Common myeloid progenitor, CD34-positive (primary cell): Measurements from ENCODE around the gene SLC25A17.
"Not testable (repeated sequence)": the region's sequence is repeated elsewhere in the genome, so short reads cannot be mapped to it uniquely, and the experiment has no call there.

ENCODE experiments used
- CTCF ChIA-PET: fragments of 350-600 bp; sonication (Branson Sonifier 250); formaldehyde crosslinking; loops from one replicate; lab custom pipeline; 2021; ENCODE audit warnings: antibody characterized with exemption; lab: Charles Lee
- POLR2A ChIA-PET: fragments of 350-600 bp; sonication (Branson Sonifier 250); formaldehyde crosslinking; loops from one replicate; lab custom pipeline; 2021; ENCODE audit warnings: antibody characterized with exemption; lab: Charles Lee
- DNase-seq, 3 donors: peaks; one replicate each; pipeline versions ENCODE4 v3.0.0 to v3.0.0-alpha.2; 2013
- H3K27ac ChIP-seq, 2 experiments: 1 replicate in 1 of 2; 2 replicates in 1 of 2; pipeline ENCODE4 v1.7.0; 2013; ENCODE audit warnings: inconsistent platforms in 2 of 2, low read length in 2 of 2, mild to moderate bottlenecking in 2 of 2, low read depth in 1 of 2, moderate library complexity in 1 of 2; ENCODE audit not compliant: severe bottlenecking in 2 of 2, insufficient read depth in 1 of 2, poor library complexity in 1 of 2
- H3K27me3 ChIP-seq, 5 experiments: replicated peaks in 2 of 5; 1 replicate in 3 of 5; 2 replicates in 2 of 5; pipeline versions ENCODE4 v1.6.1 to v1.7.0; 2013; ENCODE audit warnings: low read length in 4 of 5, mild to moderate bottlenecking in 2 of 5, moderate library complexity in 2 of 5, inconsistent platforms in 1 of 5; ENCODE audit not compliant: insufficient read depth in 5 of 5, control insufficient read depth in 4 of 5
- H3K36me3 ChIP-seq, 4 experiments: 1 replicate in 2 of 4; 2 replicates in 2 of 4; pipeline versions ENCODE4 v1.6.1 to v1.7.0; 2013; ENCODE audit warnings: low read length in 3 of 4, control low read depth in 1 of 4, mild to moderate bottlenecking in 1 of 4; ENCODE audit not compliant: control insufficient read depth in 4 of 4, insufficient read depth in 4 of 4
- H3K4me1 ChIP-seq, 4 experiments: 1 replicate in 3 of 4; 2 replicates in 1 of 4; pipeline versions ENCODE4 v1.6.1 to v1.7.1; 2013; ENCODE audit warnings: low read length in 3 of 4, mild to moderate bottlenecking in 3 of 4, control low read depth in 1 of 4, inconsistent platforms in 1 of 4, moderate library complexity in 1 of 4; ENCODE audit not compliant: control insufficient read depth in 4 of 4, insufficient read depth in 4 of 4; ENCODE audit errors: control extremely low read depth in 1 of 4
- H3K4me3 ChIP-seq, 7 experiments: 1 replicate in 4 of 7; 2 replicates in 3 of 7; pipeline versions ENCODE4 v1.5.1 to v1.7.0; 2013; ENCODE audit warnings: mild to moderate bottlenecking in 7 of 7, low read length in 6 of 7, moderate library complexity in 6 of 7, inconsistent platforms in 2 of 7, low read depth in 2 of 7, control low read depth in 1 of 7; ENCODE audit not compliant: insufficient read depth in 4 of 7, control insufficient read depth in 1 of 7; ENCODE audit errors: extremely low read depth in 1 of 7
- H3K9me3 ChIP-seq, 5 experiments: 1 replicate in 4 of 5; 2 replicates in 1 of 5; pipeline versions ENCODE4 v1.6.1 to v1.7.1; 2013; ENCODE audit warnings: low read length in 4 of 5, mild to moderate bottlenecking in 2 of 5, inconsistent platforms in 1 of 5, low read depth in 1 of 5, moderate library complexity in 1 of 5; ENCODE audit not compliant: control insufficient read depth in 4 of 5, insufficient read depth in 2 of 5; ENCODE audit errors: control extremely low read depth in 1 of 5
- WGBS: methylation state at CpG from one replicate; pipeline ENCODE4 v1.1.5; 2013; ENCODE audit not compliant: insufficient coverage; 5-methylcytosine and 5-hydroxymethylcytosine counted together

The SLC25A17 gene

DNA sequence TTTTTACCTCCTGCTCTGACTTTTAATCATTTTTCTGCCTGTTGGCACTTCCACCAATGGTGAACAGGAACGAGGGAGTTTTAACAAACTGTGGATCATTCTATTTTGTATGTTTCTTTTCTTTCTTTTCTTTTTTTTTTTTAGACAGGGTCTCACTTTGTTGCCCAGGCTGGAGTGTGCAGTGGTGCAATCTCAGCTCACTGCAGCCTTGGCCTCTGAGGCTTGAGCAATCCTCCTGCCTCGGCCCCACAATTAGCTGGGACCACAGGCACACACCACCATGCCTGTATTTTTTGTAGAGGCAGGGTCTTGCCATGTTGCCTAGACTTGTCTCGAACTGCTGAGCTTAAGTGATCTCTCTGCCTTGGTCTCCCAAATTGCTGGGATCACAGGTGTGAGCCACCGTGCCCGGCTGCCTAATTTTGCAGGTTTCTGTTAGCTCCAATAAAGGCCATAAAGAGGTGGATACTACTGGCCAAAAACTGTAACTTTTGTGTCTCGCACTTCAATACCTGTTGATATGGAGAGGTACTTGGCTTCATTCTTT is 59.8 kb downstream of the SLC25A17 start:
- Histone ChIP-seq H3K27me3 (no peaks in the 10 kb centered on the region), H3K9me3 (no peaks in the 10 kb centered on the region), H3K27ac (no peak overlapping the region), H3K36me3 (no peaks in the 10 kb centered on the region), H3K4me3 (no peak overlapping the region), H3K4me1 (no peaks in the 10 kb centered on the region)
- CTCF ChIA-PET: interaction anchor here (0.6 to 7.0 kb wide), 16 partner anchors 9 to 1921 kb away, joined by 3 to 123 read pairs (median 4); no protein-coding TSS in a partner anchor
- 100% methylated on average over 4 of the region's 6 CpGs for WGBS
- POLR2A ChIA-PET: interaction anchor here (0.6 kb wide), 1 partner anchor 30 kb away, joined by 3 read pairs; no protein-coding TSS in a partner anchor
- DNase-seq: no peak

DNA sequence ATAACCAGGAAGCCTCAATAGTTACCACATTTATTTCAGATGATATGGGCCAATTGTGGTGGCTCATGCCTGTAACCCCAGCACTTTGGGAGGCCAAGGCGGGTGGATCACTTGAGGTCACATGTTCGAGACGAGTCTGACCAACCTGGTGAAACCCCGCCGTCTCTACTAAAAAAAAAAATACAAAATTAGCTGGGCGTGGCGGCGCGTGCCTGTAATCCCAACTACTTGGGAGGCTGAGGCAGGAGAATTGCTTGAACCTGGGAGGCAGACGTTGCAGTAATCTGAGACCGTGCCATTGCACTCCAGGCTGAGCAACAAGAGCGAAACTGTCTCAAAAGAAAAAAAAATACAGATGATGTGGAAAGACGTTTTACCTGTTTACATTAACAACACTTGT is 60.3 kb downstream of the SLC25A17 start:
- not testable (repeated sequence) for H3K4me1 ChIP-seq, H3K27ac ChIP-seq, H3K36me3 ChIP-seq, DNase-seq, H3K9me3 ChIP-seq, H3K27me3 ChIP-seq, H3K4me3 ChIP-seq
- 97% methylated on average over 5 of the region's 13 CpGs for WGBS
- ChIA-PET POLR2A (interaction anchor here (0.6 kb wide), 2 partner anchors 29 to 249 kb away, joined by 3 to 4 read pairs; no protein-coding TSS in a partner anchor), CTCF (interaction anchor here (1.0 to 7.0 kb wide), 10 partner anchors 12 to 232 kb away, joined by 3 to 123 read pairs (median 4); no protein-coding TSS in a partner anchor)

DNA sequence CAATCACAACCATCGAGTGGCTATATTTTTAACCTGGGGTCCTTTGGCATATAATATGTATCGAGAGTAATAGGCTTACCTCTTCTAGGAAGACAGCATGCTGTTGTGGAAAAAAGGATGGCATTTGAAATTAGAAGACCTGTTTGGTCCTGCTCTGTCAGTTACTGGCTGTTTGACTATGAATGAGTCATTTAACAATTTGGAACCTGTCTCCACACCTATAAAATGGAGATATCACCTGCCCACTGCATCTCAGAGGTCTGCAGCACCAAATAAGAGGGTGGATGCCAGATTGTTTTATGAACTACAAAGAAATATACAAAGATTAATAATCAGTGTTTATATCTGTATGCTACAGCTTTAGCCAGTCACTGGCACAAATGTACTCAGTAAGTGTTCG is 60.8 kb downstream of the SLC25A17 start:
- H3K9me3 ChIP-seq: no peaks in the 10 kb centered on the region
- H3K36me3 ChIP-seq: no peaks in the 10 kb centered on the region
- no peak for DNase-seq
- no peak overlapping the region for H3K27ac ChIP-seq
- ChIA-PET POLR2A (interaction anchor here (0.6 kb wide), 1 partner anchor 248 kb away, joined by 4 read pairs; no protein-coding TSS in a partner anchor), CTCF (interaction anchor here (1.4 to 7.0 kb wide), 4 partner anchors 11 to 78 kb away, joined by 3 to 123 read pairs (median 11); no protein-coding TSS in a partner anchor)
- no peaks in the 10 kb centered on the region for H3K4me1 ChIP-seq
- 83% methylated on average over 1 of the region's 3 CpGs for WGBS
- no peaks in the 10 kb centered on the region for H3K27me3 ChIP-seq
- no peak overlapping the region for H3K4me3 ChIP-seq

DNA sequence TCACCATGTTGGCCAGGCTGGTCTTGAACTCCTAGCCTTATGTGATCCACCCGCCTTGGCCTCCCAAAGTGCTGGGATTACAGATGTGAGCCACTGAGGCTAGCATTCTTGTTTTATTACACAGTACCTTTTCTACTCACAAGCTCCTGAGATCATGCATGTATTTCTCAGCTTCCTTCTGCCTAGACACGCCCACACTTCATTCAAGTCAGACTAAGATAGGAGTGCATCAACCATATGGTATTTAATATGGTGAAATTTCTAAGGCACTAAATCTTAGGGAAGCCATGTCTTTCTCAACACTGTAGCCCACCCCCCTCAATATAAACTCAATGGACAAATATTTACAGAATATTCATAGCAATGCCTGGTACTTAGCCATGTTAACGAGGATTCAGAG is 62.1 kb downstream of the SLC25A17 start:
- POLR2A ChIA-PET: no interaction called here
- CTCF ChIA-PET: interaction anchor here (0.6 to 7.0 kb wide), 10 partner anchors 9 to 87 kb away, joined by 3 to 123 read pairs (median 4); no protein-coding TSS in a partner anchor

DNA sequence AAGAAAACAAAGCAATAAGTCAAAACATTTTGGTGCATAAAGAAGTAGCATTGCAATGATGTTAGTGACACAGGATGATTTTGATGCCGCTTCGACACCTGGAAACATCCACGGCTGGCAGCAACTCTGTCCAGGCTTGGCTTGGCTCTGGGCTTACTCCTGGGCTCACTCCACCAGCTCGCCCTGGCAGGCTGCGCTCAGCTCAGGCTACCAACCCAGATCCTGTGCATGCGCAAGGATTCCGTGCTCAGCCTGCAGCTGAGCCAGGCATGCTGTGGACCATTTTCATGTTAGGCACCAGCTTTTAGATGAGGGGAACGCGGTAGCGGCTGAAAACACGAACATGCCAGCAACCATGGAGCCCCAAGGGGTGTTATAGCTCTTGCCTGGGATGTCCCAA is 66.0 kb downstream of the SLC25A17 start:
- ChIA-PET CTCF (interaction anchor here (0.8 to 1.0 kb wide), 4 partner anchors 14 to 62 kb away, joined by 3 to 4 read pairs (median 3); no protein-coding TSS in a partner anchor), POLR2A (no interaction called here)
- H3K4me3 ChIP-seq: no peak overlapping the region
- no peak for DNase-seq
- H3K27ac ChIP-seq: no peak overlapping the region
- 97% methylated on average over 11 of the region's 11 CpGs for WGBS
- H3K4me1 ChIP-seq: no peaks in the 10 kb centered on the region
- no peaks in the 10 kb centered on the region for H3K27me3 ChIP-seq
- H3K9me3 ChIP-seq: peaks cover 0 to 9% (median 6%) of the 10 kb centered on the region in 5 experiments
- no peaks in the 10 kb centered on the region for H3K36me3 ChIP-seq

More for the DNA sequence above, 62.1 kb downstream of the SLC25A17 start:
- H3K27ac ChIP-seq: no peak overlapping the region
- DNase-seq: no peak
- no peaks in the 10 kb centered on the region for H3K4me1 ChIP-seq
- H3K4me3 ChIP-seq: no peak overlapping the region
- H3K27me3 ChIP-seq: no peaks in the 10 kb centered on the region
- H3K36me3 ChIP-seq: no peaks in the 10 kb centered on the region
- H3K9me3 ChIP-seq: no peaks in the 10 kb centered on the region
- WGBS: 83% methylated on average over 1 of the region's 3 CpGs

DNA sequence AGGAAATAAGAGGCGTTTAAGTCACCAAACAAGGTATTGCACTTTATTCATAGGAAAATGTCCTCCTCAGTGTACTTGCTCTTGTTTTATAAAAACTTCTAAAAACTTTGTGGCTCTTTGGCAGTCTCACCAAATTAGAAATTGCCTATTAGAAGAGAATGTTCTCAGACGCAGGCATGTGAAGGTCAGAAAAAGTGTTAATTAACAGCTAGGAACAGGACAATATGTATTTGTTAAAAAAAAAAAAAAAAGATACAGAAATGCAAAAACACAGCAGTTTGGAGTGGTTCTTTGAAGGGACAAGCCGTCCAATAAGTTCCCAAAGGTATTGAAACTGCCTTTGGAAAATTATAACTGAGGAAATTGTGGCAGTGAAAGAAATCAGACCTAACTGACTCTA is 67.9 kb downstream of the SLC25A17 start:
- ChIA-PET POLR2A (interaction anchor here (0.7 kb wide), 1 partner anchor 57 kb away, joined by 4 read pairs; no protein-coding TSS in a partner anchor), CTCF (interaction anchor here (0.8 to 3.2 kb wide), 4 partner anchors 9 to 68 kb away, joined by 3 to 11 read pairs (median 6); no protein-coding TSS in a partner anchor)
- Histone ChIP-seq H3K9me3 (peaks cover 0 to 10% (median 6%) of the 10 kb centered on the region in 5 experiments), H3K27me3 (no peaks in the 10 kb centered on the region), H3K27ac (no peak overlapping the region), H3K36me3 (no peaks in the 10 kb centered on the region), H3K4me3 (no peak overlapping the region), H3K4me1 (no peaks in the 10 kb centered on the region)
- no peak for DNase-seq
- 100% methylated on average over 1 of the region's 3 CpGs for WGBS

DNA sequence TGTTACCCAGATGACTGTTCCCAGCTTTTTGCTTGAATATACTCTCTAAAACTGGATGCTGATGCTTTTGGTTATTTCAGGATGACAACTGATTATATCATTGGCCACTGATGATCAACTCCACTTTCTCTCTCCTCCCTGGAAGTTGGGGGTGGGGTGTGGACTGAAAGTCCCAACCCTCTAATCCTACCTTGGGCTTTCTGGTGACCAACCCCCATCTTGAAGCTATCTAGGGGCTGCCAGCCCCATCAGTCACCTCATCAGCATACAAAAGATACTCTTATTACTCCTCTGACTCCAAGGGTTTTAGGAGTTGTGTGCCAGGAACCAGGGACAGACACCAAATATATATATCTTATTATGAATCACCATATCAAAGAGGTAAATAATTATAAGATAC is 69.3 kb downstream of the SLC25A17 start:
- POLR2A ChIA-PET: no interaction called here
- Histone ChIP-seq H3K27ac (no peak overlapping the region), H3K27me3 (no peaks in the 10 kb centered on the region), H3K9me3 (peaks cover 0 to 10% (median 6%) of the 10 kb centered on the region in 5 experiments), H3K4me3 (no peak overlapping the region), H3K4me1 (no peaks in the 10 kb centered on the region), H3K36me3 (no peaks in the 10 kb centered on the region)
- no peak for DNase-seq
- CTCF ChIA-PET: interaction anchor here (0.6 to 3.2 kb wide), 3 partner anchors 11 to 66 kb away, joined by 3 to 11 read pairs (median 3); no protein-coding TSS in a partner anchor
